IMR-90 (cell line): Measurements from ENCODE around the gene TMEM219. TPM values are rescaled to one million over a fixed set of nuclear protein-coding genes. Genes with fewer than 3 reads are reported as not detected.

Experiments
- ATAC-seq: fragments of 200-7000 bp; cut with Tn5 transposase; 2 replicates; pipeline ENCODE4 v1.9.1; 2020; ENCODE audit warnings: low read depth, mild to moderate bottlenecking, moderate library complexity
- BruUV-seq: library from RNA; stranded (reverse); fragments of 400-500 nt; replicated peaks from 2 replicates; lab custom pipeline; 2021; lab: Mats Ljungman, UMichigan
- CTCF ChIA-PET: fragments of 300-600 bp; formaldehyde crosslinking; extraction: SDS; loops from one replicate; lab custom pipeline; 2021; ENCODE audit warnings: antibody characterized with exemption; lab: Yijun Ruan, JAX
- POLR2A ChIA-PET: fragments of 300-600 bp; sonication (Branson Sonifier 250); formaldehyde crosslinking; loops from one replicate; lab custom pipeline; 2022; ENCODE audit warnings: antibody characterized with exemption; ENCODE audit not compliant: unreplicated experiment; lab: Charles Lee
- DNase-seq: peaks from one replicate; pipeline ENCODE4 v3.0.0; 2013
- H2AFZ ChIP-seq: replicated peaks from 2 replicates; pipeline ENCODE3; 2013; ENCODE audit warnings: low read length, mild to moderate bottlenecking; ENCODE audit not compliant: poor library complexity
- H2AK5ac ChIP-seq: 2 replicates; pipeline ENCODE4 v1.6.1; 2013; ENCODE audit warnings: low read depth, low read length, inconsistent platforms
- H2AK9ac ChIP-seq: replicated peaks from 2 replicates; pipeline ENCODE3; 2013; ENCODE audit warnings: mild to moderate bottlenecking, low read depth, low read length, moderate library complexity; ENCODE audit not compliant: poor library complexity
- H2BK120ac ChIP-seq: 2 replicates; pipeline ENCODE4 v1.6.1; 2013; ENCODE audit warnings: low read depth, low read length, inconsistent platforms
- H2BK15ac ChIP-seq: 3 replicates; pipeline ENCODE4 v1.6.1; 2013; ENCODE audit warnings: low read depth, low read length, inconsistent platforms
- H2BK20ac ChIP-seq: 2 replicates; pipeline ENCODE4 v1.6.1; 2013; ENCODE audit warnings: low read depth, mild to moderate bottlenecking, inconsistent platforms, low read length, moderate library complexity
- H2BK5ac ChIP-seq: 2 replicates; pipeline ENCODE4 v1.6.1; 2013; ENCODE audit warnings: mild to moderate bottlenecking, low read depth, low read length, inconsistent platforms; ENCODE audit not compliant: poor library complexity, severe bottlenecking
- H3K14ac ChIP-seq: replicated peaks from 2 replicates; pipeline ENCODE4 v1.6.1; 2013; ENCODE audit warnings: low read depth, low read length, inconsistent platforms
- H3K18ac ChIP-seq: 2 replicates; pipeline ENCODE4 v1.6.1; 2013; ENCODE audit warnings: low read depth, low read length, control low read depth
- H3K23ac ChIP-seq: 2 replicates; pipeline ENCODE4 v1.6.1; 2013; ENCODE audit warnings: low read depth, low read length, inconsistent platforms
- H3K27ac ChIP-seq: 2 replicates; pipeline ENCODE4 v1.5.1; 2013; ENCODE audit warnings: mild to moderate bottlenecking, control low read depth, low read length; ENCODE audit not compliant: insufficient read depth
- H3K27me3 ChIP-seq: 2 replicates; pipeline ENCODE4 v1.6.1; 2013; ENCODE audit warnings: low read length; ENCODE audit not compliant: control insufficient read depth, insufficient read depth
- H3K36me3 ChIP-seq: 2 replicates; pipeline ENCODE4 v1.6.1; 2013; ENCODE audit warnings: low read length, mixed read lengths; ENCODE audit not compliant: control insufficient read depth, insufficient read depth
- H3K4ac ChIP-seq: 2 replicates; pipeline ENCODE4 v1.6.1; 2013; ENCODE audit warnings: low read depth, low read length, inconsistent platforms
- H3K4me1 ChIP-seq: 2 replicates; pipeline ENCODE4 v1.6.1; 2013; ENCODE audit warnings: low read length, mixed read lengths; ENCODE audit not compliant: control insufficient read depth, insufficient read depth
- H3K4me2 ChIP-seq: 2 replicates; pipeline ENCODE4 v1.6.1; 2013; ENCODE audit warnings: low read depth, mild to moderate bottlenecking, control low read depth, low read length, moderate library complexity
- H3K4me3 ChIP-seq: 2 replicates; pipeline ENCODE4 v1.5.1; 2013; ENCODE audit warnings: low read depth, mild to moderate bottlenecking, control low read depth, low read length, moderate library complexity; ENCODE audit not compliant: insufficient read depth
- H3K56ac ChIP-seq: 2 replicates; pipeline ENCODE4 v1.6.1; 2013; ENCODE audit warnings: low read length, inconsistent platforms; ENCODE audit not compliant: insufficient read depth; ENCODE audit errors: extremely low read depth
- H3K79me1 ChIP-seq, 2 experiments: 2 replicates each; pipeline ENCODE4 v1.6.1; 2013; ENCODE audit warnings: low read length in 2 of 2, inconsistent platforms in 1 of 2, low read depth in 1 of 2
- H3K9ac ChIP-seq: 2 replicates; pipeline ENCODE4 v1.6.1; 2013; ENCODE audit warnings: low read depth, low read length, control low read depth
- H3K9me1 ChIP-seq: 2 replicates; pipeline ENCODE4 v1.6.1; 2013; ENCODE audit warnings: low read length, inconsistent platforms; ENCODE audit not compliant: insufficient read depth
- H3K9me3 ChIP-seq: 2 replicates; pipeline ENCODE4 v1.6.1; 2013; ENCODE audit warnings: low read length; ENCODE audit not compliant: control insufficient read depth, insufficient read depth
- H4K20me1 ChIP-seq: 2 replicates; pipeline ENCODE4 v1.6.1; 2013; ENCODE audit warnings: low read length, inconsistent platforms; ENCODE audit not compliant: insufficient read depth
- H4K5ac ChIP-seq: 2 replicates; pipeline ENCODE4 v1.6.1; 2013; ENCODE audit warnings: mild to moderate bottlenecking, low read depth, low read length, control low read depth
- H4K8ac ChIP-seq, 2 experiments: 2 replicates each; pipeline ENCODE4 v1.6.1; 2013; ENCODE audit warnings: low read depth in 2 of 2, low read length in 2 of 2, control low read depth in 1 of 2, inconsistent platforms in 1 of 2
- H4K91ac ChIP-seq: 2 replicates; pipeline ENCODE4 v1.6.1; 2013; ENCODE audit warnings: low read depth, low read length, inconsistent platforms; ENCODE audit not compliant: insufficient read depth
- CEBPB ChIP-seq: IDR thresholded peaks from 2 replicates; pipeline ENCODE4 v1.6.1; 2012; ENCODE audit warnings: low read depth, low read length, improper control_type of control experiment
- CHD1 ChIP-seq: IDR thresholded peaks from 2 replicates; pipeline ENCODE4 v1.6.1; 2012; ENCODE audit warnings: low read depth, low read length, improper control_type of control experiment
- MAZ ChIP-seq: IDR thresholded peaks from 2 replicates; pipeline ENCODE4 v1.6.1; 2012; ENCODE audit warnings: low read depth, mild to moderate bottlenecking, low read length, improper control_type of control experiment, moderate library complexity, borderline replicate concordance
- NFE2L2 ChIP-seq: fragments of 150-350 bp; IDR thresholded peaks from 2 replicates; pipeline ENCODE4 v1.6.1; 2016; ENCODE audit warnings: low read depth, mild to moderate bottlenecking, low read length
- RAD21 ChIP-seq: IDR thresholded peaks from 2 replicates; pipeline ENCODE4 v1.6.1; 2012; ENCODE audit warnings: low read length, improper control_type of control experiment
- RCOR1 ChIP-seq: IDR thresholded peaks from 2 replicates; pipeline ENCODE4 v1.6.1; 2012; ENCODE audit warnings: mild to moderate bottlenecking, low read length, improper control_type of control experiment; ENCODE audit not compliant: insufficient replicate concordance
- USF2 ChIP-seq: fragments of 150-350 bp; IDR thresholded peaks from 2 replicates; pipeline ENCODE4 v1.6.1; 2017; ENCODE audit warnings: mild to moderate bottlenecking, antibody characterized with exemption, low read length, low read depth
- WGBS, 2 experiments: methylation state at CpG; one replicate each; pipeline versions ENCODE4 v1.1.5 to v1.1.7; 2013; ENCODE audit warnings: missing lambda C conversion rate in 2 of 2; ENCODE audit not compliant: insufficient read length in 1 of 2; ENCODE audit errors: extremely low coverage in 2 of 2; 5-methylcytosine and 5-hydroxymethylcytosine counted together
- dilution Hi-C: fragments of 300-500 bp; cut with HindIII; formaldehyde crosslinking; loops from one replicate; pipeline ENCODE4 v1.14.3; 2018; ENCODE audit warnings: low sequenced_read_pairs; ENCODE audit not compliant: unreplicated experiment
- in situ Hi-C: fragments of 300-500 bp; cut with MboI; formaldehyde crosslinking; loops from 3 replicates; pipeline ENCODE4 v1.14.3; 2019; ENCODE audit warnings: low sequenced_read_pairs, inconsistent platforms, mixed read lengths
- intact Hi-C: fragments of 100-400 bp; cut with micrococcal nuclease; formaldehyde crosslinking; loops from 2 replicates; pipeline ENCODE4 v1.10.0; 2022
- polyA plus RNA-seq, 3 experiments: library from polyadenylated mRNA; depleted of rRNA; stranded (reverse); fragments of >200 nt; gene quantifications; 2 replicates each; pipeline ENCODE4 v1.2.3, GENCODE V29; 2012; ENCODE audit warnings: low replicate concordance in 1 of 3
- total RNA-seq: library from RNA; depleted of rRNA; stranded (reverse); fragments of >200 nt; gene quantifications from 2 replicates; pipeline ENCODE4 v1.2.3, GENCODE V29; 2012

Gene TMEM219
- total and polyA plus RNA-seq, 2 of the 4 experiments (the other 2 are of a cell fraction), result 47.0 to 95.3 TPM

GRCh38 chr16:29921034-29921385 is 40.9 kb upstream of the TMEM219 start:
- peaks cover 4% of the 10 kb centered on the region for H3K4me1 ChIP-seq
- no peak overlapping the region for H4K5ac ChIP-seq
- intact Hi-C loops (no loop called here), in situ Hi-C loops (no loop called here), dilution Hi-C loops (no loop called here)
- ATAC-seq (no peak), DNase-seq (no peak)
- no peak overlapping the region for H2AK9ac ChIP-seq
- H3K14ac ChIP-seq, result no peak overlapping the region
- TF ChIP-seq RAD21 (no peak), USF2 (no peak), CEBPB (no peak), RCOR1 (no peak), CHD1 (no peak), NFE2L2 (no peak), MAZ (no peak)
- H3K27me3 ChIP-seq, result no peaks in the 10 kb centered on the region
- WGBS, 2 experiments, result 90% methylated on average over 2 of the region's 3 CpGs; no CpG with 5 or more reads in 1 of the 2 experiments
- peaks cover 7% of the 10 kb centered on the region for H4K20me1 ChIP-seq
- no peak overlapping the region for H3K9ac ChIP-seq
- H3K9me1 ChIP-seq, result peaks cover 8% of the 10 kb centered on the region; the same call in 1 of the 2 replicates
- no peak overlapping the region for H2BK20ac ChIP-seq
- ChIA-PET POLR2A (no interaction called here), CTCF (no interaction called here)
- no TSS peak for BruUV-seq
- H3K56ac ChIP-seq, result no peak overlapping the region
- H3K27ac ChIP-seq, result no peak overlapping the region
- no peak overlapping the region for H3K4me3 ChIP-seq
- peaks cover 24 to 41% of the 10 kb centered on the region in 2 experiments for H3K79me1 ChIP-seq
- H3K9me3 ChIP-seq, result no peaks in the 10 kb centered on the region
- H3K4me2 ChIP-seq, result no peak overlapping the region
- no peak overlapping the region for H3K23ac ChIP-seq
- no peak overlapping the region for H4K8ac ChIP-seq
- no peak overlapping the region for H2AK5ac ChIP-seq
- H3K18ac ChIP-seq, result no peak overlapping the region
- H3K36me3 ChIP-seq, result peaks cover 21% of the 10 kb centered on the region
- no peak overlapping the region for H2AFZ ChIP-seq
- H2BK15ac ChIP-seq, result no peak overlapping the region
- H2BK5ac ChIP-seq, result no peak overlapping the region
- no peak overlapping the region for H2BK120ac ChIP-seq
- H3K4ac ChIP-seq, result no peak overlapping the region
- no peak overlapping the region for H4K91ac ChIP-seq
